SK-MEL-5 (cell line): ENCODE data around the gene PHF11. TPM values are rescaled to one million over a fixed set of nuclear protein-coding genes. Genes with fewer than 3 reads are reported as not detected.
A peak's percentile ranks its signal among the peaks of the same experiment; 100 is the strongest.
"Not testable (repeated sequence)": the region's sequence is repeated elsewhere in the genome, so short reads cannot be mapped to it uniquely, and the experiment has no call there.

Experiments used
- DNase-seq: peaks from one replicate; pipeline ENCODE4 v3.0.0-alpha.2; 2016; ENCODE audit warnings: low read depth, low spot score
- in situ Hi-C: cut with HindIII; loops from 2 replicates; pipeline ENCODE4 v1.10.0; 2016; ENCODE audit warnings: low sequenced_read_pairs, high pct_unique_total_duplicates, low pct_unique_long_range_greater_than_20kb
- total RNA-seq: library from RNA; depleted of rRNA; stranded (reverse); fragments of >200 nt; shearing (Covaris generic); gene quantifications from 2 replicates; pipeline ENCODE4 v1.2.3, GENCODE V29; 2014

The PHF11 gene
- total RNA-seq, 1 experiment from 2014 or later = 8.8 TPM

DNA sequence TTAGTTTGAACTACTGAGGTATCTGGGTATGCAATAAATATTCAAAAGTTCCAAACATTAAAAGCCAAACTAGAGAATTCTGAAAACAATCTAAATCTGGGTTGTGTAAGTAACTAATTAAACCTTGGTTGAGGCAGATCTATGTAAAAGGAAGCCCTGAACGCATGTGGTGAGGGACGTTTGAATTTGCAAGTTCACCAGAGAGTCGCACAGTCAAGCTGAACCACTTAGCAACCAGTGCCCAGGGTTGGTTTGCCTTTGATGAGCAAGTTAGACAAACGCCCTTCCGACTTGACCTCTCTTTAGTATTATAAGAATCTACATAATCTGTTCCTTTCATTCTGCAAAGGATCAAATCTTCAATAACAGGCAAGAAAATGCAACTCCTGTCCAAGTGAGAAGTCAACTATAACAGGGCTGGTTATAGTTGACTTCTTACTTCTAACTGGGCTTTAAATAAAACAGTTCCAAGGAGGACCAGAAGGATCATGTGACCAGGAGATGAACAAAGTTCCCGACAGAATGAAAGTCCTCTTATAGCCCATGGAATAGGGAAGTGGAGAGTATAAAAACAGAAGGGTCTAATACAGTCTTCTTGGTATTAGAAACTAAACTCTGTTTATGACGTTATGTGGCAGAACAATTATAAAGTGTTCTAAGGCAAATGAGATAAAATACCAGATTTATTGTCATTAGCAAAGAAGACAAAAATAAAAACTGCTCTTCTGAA lies 40.6 kb downstream of the PHF11 start:
- in situ Hi-C loops = no loop called here
- no peak for DNase-seq

DNA sequence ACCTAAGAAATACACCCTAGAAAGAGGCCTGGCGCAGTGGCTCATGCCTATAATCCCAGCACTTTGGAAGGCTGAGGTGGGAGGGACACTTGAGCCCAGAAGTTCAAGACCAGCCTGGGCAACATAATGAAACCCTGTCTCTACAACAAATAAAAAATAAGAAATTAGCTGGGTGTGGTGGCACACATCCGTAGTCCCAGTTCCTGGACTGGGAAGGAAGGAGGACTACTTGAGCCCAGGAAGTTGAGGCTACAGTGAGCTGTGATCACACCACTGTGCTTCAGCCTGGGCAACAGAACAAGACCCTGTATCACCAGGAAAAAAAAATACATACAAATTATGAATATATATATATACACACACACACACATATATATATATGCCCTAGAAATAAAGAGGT lies 42.7 kb downstream of the PHF11 start:
- in situ Hi-C loops = no loop called here
- DNase-seq = no peak

DNA sequence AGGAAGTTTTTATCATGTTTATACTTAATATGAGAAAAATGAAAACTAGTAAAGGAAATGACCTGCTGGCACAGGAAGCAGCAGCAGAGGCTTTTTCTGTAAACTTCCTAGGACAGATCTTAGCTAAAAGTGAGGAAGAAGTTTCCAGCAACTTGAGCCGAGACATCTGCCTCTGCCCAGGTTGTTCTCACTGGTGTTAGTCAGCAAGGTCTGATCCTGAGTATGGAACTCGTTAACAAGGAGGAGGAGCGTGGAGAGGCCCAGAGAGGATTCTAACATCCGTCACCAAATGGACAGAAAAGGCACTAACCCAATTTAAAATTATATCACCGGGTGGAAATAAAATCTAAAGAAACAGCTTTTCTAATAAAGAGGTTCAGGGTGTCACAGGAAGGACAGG lies 43.6 kb downstream of the PHF11 start:
- DNase-seq = no peak
- in situ Hi-C loops = no loop called here

DNA sequence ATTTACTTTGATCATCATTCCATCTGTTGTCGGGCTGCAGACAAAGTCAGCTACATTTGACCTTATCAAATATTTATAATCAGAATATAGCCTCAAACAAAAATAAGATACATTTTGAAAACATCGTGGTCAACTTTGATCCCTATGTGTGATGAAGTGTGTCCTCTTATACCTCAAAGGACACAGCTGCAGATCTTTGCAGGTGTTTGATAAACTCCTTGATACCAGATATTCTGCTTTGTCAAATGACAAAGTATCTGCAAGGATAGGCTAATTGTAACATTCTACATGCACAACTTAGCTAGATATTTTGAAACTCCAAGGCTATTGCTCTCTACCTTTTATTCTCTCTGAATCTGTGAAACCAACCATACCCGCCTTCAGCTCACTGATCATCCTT lies 44.0 kb downstream of the PHF11 start:
- DNase-seq = no peak

DNA sequence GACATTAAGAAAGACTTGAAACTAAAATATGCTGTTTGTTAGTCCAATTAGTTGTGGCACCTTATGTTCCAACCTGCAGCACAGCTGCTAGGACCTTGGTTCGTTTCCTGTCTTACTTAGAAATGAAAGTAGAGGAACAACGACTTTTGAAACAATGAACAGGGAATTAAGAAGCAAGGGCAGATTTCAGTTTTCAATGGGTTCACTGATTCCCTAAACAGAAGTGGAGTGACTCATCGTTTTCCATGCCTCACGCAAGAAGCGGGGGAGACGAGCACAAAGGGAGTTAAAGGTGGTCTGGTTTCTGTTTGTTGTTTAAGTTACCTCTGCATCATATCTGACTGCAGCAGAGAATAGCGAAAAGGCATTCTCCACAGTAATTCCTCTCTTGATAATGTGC lies 44.8 kb downstream of the PHF11 start:
- DNase-seq = peak; percentile 67
- in situ Hi-C loops = no loop called here

More for the DNA sequence above, 44.0 kb downstream of the PHF11 start:
- in situ Hi-C loops = no loop called here

DNA sequence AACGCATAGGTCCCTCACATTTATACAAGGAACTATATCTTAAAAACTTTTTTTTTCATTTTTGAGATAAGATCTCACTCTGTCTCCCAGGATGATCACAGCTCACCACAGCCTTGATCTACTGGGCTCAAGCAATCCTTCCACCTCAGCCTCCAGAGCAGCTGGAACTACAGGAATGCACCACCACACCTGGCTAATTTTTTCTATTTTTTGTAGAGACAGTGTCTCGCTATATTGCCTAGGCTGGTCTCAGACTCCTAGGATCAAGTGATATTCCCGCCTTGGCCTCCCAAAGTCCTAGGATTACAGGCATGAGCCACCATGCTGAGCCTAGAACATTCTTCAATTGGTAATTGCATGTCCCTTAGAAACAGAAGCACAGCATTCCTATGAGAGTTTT lies 47.9 kb downstream of the PHF11 start:
- in situ Hi-C loops = no loop called here
- no peak for DNase-seq

DNA sequence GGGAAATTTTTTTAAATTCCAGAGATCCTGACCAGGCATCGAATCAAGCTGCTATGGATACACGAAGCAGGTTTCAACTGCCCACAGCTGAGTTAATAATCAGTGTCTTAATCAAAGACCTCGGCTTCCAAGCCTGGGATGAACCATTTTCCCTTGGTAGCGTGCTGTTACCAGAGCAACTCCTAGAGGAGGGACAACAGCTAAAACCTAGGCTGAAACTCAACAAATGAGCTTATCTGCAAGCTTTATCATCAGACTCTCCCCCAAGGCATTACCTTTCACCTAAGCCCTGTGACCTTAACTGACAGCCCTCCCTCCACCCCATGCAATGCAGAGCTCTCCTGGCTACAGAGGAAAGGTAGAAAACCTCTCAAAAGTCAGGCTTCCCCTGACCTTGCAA lies 49.9 kb downstream of the PHF11 start:
- in situ Hi-C loops = no loop called here
- no peak for DNase-seq

DNA sequence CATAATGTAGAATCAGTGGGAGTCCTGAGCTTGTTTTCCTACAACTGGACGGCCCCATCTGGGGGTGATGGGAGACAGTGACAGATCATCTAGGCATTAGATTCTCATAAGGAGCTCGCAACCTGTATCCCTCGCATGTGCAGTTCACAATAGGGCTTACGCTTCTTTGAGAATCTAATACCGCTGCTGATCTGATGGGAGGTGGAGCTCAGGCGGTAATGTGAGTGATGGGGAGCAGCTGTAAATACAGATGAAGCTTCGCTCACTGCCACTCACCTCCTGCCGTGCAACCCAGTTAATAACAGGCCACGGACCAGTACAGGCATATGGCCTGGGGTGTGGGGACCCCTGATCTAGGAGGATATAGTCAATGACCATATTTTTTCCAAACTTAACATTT lies 50.8 kb downstream of the PHF11 start:
- no peak for DNase-seq
- in situ Hi-C loops = no loop called here

DNA sequence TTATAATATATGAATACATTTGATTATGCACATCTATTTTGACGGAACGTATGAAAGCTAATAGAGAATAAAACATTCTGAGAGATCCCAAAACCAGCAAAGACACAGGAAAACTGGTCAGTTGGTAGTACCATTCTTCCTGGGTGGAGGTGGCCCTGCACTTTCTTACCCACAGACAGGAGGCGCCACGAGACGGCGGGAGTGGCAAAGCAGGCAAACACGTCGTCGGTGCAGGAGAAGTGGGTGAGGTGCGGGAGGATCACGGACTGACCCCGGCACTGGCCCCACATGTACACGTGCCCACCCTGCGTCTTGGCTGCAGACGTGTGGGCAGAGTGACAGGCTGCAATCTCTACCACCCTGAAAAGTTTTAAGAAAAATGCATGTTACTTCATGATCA lies 53.5 kb downstream of the PHF11 start:
- in situ Hi-C loops = no loop called here

DNA sequence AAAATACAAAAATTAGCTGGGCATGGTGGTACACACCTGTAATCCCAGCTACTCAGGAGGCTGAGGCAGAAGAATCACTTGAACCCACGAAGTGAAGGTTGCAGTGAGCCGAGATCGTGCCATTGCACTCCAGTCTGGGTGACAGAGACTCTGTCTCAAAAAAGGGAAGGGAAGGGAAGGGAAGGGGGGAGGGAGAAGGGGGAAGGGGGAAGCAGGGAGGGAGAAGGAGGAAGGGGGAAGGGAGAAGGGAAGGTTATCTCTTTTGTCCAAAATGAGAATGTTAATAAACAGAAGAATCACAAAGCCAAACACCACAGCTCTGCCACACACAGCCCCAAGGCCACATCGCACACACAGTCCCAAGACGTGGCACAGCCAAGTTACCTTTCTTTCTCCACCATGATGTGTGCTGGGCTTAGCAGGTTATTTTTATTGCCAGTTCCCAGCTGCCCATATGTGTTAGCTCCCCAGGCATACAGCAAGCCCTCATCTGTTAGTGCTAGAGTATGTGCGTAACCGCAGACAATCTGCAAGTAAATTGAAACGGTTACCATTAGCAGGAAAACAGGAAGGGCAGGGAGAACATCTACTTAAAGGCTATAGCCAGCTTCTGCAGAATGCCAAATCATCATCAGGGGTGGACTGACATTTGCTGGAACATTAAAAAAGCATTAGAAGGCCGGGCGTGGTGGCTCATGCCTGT lies 55.3 kb downstream of the PHF11 start:
- no peak for DNase-seq
- in situ Hi-C loops = no loop called here

More for the DNA sequence above, 53.5 kb downstream of the PHF11 start:
- DNase-seq = peak; percentile 54

DNA sequence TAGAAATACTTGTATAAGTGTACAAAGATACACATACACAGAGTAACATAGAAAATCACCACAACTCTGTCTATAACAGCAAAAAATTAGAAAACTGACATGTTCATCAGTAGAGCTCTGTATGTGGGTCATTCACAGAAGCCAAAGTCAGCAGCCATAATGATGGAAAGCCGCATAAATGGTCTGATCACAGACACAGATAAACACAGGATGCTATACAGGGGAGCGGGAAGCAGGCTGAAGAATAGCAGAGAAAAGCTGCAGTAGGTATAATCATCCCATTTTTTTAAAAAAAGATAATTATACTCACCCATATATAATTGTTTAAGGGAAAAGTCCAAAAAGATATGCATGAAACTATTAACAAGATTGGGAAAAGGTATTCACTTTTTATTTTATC lies 58.1 kb downstream of the PHF11 start:
- in situ Hi-C loops = no loop called here

DNA sequence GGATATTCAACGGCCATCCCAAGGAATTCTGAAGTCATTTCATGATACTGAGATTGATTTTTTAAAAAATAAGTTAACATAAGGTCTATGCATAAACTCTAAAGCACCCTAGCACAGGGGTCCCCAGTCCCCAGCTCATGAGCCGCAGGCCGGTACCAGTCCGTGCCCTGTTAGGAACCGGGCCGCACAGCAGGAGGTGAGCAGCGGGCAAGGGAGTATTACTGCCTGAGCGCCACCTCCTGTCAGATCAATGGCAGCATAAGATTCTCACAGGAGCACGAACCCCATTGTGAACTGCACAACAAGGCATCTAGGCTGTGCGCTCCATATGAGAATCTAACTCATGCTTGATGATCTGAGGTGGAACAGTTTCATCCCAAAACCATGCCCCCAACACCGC lies 58.6 kb downstream of the PHF11 start:
- in situ Hi-C loops = no loop called here
- DNase-seq = no peak

More for the DNA sequence above, 58.1 kb downstream of the PHF11 start:
- DNase-seq = no peak

DNA sequence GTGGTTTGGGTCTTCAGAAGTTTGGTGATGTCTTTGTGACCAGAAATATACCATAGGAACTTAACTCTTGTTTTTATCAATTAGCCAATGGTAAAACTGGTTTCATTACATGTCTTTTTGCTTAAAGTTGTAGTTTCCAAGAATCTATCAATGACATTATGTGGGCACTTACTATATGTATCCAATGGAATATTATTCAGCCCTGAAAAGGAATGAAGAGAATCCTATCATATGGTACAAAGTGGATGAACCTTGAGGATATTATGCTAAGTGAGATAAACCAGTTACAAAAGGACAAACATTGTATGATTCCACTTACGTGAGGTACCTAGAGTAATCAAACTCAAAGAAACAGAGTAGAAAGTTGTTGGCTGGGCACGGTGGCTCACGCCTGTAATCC lies 63.3 kb downstream of the PHF11 start:
- no peak for DNase-seq
- in situ Hi-C loops = no loop called here

DNA sequence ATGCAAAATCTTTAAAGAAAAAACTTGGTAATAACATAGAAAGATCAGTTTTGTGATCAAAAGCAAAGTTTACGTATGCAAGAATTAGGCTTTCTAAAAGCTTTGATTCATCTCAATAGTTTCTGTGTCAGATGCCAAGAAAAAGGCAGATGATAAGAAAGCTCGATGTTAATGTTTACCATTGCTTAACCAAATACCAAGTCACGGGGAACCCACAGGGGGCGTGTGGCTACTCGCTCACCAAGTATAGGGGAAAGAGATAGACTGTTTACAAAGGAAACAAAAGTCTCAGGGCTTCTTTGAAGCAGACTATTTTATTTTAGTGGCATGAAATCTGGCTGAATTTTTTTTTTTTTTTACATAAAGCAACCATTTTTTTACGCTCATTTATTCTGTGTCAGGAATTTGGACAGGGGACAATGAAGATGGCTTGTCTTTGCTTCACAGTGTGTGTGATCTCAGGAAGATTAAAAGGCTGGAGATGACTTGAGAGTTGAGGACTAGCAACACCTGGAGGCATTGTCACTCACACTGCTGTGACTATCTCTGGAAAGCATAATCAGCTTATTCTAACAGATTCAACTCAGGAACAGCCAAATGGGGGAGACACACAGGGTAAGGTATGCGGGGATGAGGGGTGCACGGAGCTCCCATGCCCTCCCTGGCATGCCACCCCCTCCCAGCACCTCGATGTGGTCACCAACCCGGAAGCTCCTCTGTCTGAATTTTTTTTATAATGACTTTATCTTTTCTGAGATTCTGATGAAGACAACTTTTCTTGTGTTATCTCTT lies 64.7 kb downstream of the PHF11 start:
- in situ Hi-C loops = no loop called here
- peak; percentile 71 for DNase-seq

DNA sequence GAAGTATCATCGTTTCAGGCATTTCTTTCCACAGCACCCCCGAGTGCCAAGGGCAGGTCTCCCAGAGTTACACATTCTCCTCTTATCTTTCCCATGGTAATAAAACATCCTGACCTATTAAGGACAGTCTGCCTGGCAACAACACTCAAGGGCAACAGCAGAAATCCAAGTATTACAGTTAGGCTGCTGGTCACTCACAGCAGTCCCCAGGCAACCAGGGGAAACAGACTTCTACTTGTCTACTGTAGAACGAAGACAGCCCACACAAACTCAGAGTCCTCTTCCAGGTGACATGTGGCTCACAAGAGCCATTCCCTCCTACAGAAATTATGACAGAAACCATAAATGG lies 65.3 kb downstream of the PHF11 start:
- in situ Hi-C loops = no loop called here
- peak; percentile 71 for DNase-seq

DNA sequence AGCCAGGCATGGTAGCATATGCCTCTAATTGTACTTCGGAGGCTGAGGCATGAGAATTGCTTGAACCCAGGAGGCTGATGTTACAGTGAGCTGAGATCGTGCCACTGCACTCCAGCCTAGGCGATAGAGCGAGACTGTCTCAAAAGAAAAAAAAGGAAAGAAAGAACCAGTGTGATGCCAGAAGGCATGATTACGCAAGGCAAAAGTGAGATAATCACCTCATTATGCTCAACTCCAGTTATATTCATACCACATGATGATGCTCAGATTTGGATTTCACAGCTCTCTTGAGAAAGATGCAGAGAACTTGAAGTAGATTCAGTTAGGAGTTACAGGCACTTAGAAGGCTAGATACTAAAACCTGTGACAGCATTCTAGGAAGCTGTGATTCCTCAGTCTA lies 67.8 kb downstream of the PHF11 start:
- in situ Hi-C loops = no loop called here
- DNase-seq = peak; percentile 97

DNA sequence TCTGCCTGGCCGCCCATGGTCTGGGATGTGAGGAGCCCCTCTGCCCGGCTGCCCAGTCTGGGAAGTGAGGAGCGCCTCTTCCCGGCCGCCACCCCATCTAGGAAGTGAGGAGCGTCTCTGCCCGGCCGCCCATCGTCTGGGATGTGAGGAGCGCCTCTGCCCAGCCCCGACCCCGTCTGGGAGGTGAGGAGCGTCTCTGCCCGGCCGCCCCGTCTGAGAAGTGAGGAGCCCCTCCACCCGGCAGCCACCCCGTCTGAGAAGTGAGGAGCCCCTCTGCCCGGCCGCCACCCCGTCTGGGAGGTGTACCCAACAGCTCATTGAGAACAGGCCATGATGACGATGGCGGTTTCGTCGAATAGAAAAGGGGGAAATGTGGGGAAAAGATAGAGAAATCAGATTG lies 69.7 kb downstream of the PHF11 start:
- DNase-seq, in situ Hi-C loops: not testable (repeated sequence)

DNA sequence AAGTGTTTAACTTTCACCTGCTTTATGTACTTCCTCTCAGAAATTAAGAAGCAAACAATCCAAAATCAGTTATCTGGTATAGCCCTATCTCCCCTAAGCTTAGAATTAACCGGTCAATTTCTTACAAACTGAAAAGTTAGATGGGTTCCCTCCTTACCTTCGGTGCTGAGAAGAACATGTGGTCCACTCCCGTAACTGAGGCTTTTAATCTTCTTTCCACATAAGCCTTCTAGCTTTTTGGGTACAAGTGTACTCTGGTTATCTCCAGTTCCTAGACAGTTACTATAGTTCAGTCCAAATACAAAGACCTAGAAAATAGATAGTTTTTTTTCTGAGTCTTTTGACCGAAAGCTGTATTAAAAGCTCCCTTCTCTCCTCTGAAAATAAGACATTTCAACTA lies 70.7 kb downstream of the PHF11 start:
- DNase-seq = no peak
- in situ Hi-C loops = no loop called here

DNA sequence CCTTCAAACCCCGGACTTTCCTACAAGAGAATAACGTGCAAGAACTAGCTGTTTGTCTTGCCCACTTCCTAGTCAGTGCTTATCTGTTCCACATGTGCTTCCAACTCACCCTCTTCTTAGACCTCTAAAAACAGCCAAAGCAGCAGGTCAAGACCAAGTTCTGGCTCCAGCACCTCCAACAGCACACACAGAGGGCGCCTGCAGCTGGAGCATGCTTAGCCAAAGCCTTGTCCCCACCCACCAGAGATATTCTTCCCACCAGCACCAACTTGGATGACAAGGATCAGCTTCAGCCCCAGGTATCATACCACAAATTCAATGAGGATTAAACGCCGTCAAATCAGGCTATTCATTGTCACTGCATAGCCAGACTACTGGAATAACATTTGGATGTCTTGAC lies 71.7 kb downstream of the PHF11 start:
- no peak for DNase-seq
- in situ Hi-C loops = no loop called here
